ENCODE measurements around the gene ABL1. TPM values are rescaled to one million over a fixed set of nuclear protein-coding genes. Genes with fewer than 3 reads are reported as not detected.

ABL1 gene
- polyA plus RNA-seq, 1 of the 3 experiments (the other 2 are of a cell fraction) = 24.6 TPM

- POLR2A ChIA-PET = no interaction called here
These were observed 44.9 kb downstream of the ABL1 start for GRCh38 chr9:130879863-130880411.

GRCh38 chr9:130880599-130881220 lies 45.7 kb downstream of the ABL1 start:
- no peaks in the 10 kb centered on the region for H3K4me1 ChIP-seq (ENCODE audit: control insufficient read depth in 1 of 2, insufficient read depth in 2 of 2, low read depth in 1 of 2, low read length in 1 of 2)
- H3K36me3 ChIP-seq (replicated peaks in 1 of 2; ENCODE audit: control insufficient read depth in 1 of 2, insufficient read depth in 2 of 2, low read length in 1 of 2) = peaks cover 58 to 72% of the 10 kb centered on the region in 2 experiments
- H3K4me3 ChIP-seq (ENCODE audit: low read depth in 2 of 2, low read length in 1 of 2) = no peak overlapping the region
- H2AFZ ChIP-seq (ENCODE audit: low read depth) = no peak overlapping the region
- no peaks in the 10 kb centered on the region for H3K27me3 ChIP-seq (ENCODE audit: insufficient read depth)
- peaks cover 37% of the 10 kb centered on the region; the same call in 1 of the 2 replicates for H3K79me2 ChIP-seq (ENCODE audit: insufficient read depth)
- 94% methylated on average over 16 of the region's 16 CpGs for WGBS (ENCODE audit: low lambda C conversion rate)
- CTCF ChIA-PET = interaction anchor here (1.3 to 1.8 kb wide), 6 partner anchors 10 to 421 kb away, joined by 4 to 11 read pairs (median 6); no protein-coding TSS in a partner anchor
- H3F3A ChIP-seq (replicated peaks; ENCODE audit: insufficient read depth) = no peaks in the 10 kb centered on the region
- no peak overlapping the region for H3K4me2 ChIP-seq
- H3K9ac ChIP-seq = no peak overlapping the region
- no peaks in the 10 kb centered on the region for H3K9me2 ChIP-seq
- H3K9me3 ChIP-seq = no peaks in the 10 kb centered on the region
- H3K27ac ChIP-seq (ENCODE audit: low read depth in 2 of 2, low read length in 1 of 2) = no peak overlapping the region
- no peak for TF ChIP-seq MEF2A (IDR thresholded peaks at IDR 0.05; ENCODE audit: borderline replicate concordance, low read depth)
- TF ChIP-seq RXRA (IDR thresholded peaks at IDR 0.05; ENCODE audit: borderline replicate concordance, low read depth) = no peak
- TF ChIP-seq SMC3 (IDR thresholded peaks at IDR 0.05; ENCODE audit: low read depth, low read length) = no peak
- TF ChIP-seq ZBTB33 (IDR thresholded peaks at IDR 0.05; ENCODE audit: borderline replicate concordance, low read depth) = no peak
- POLR2A ChIA-PET = no interaction called here
- peaks cover 17% of the 10 kb centered on the region for H4K20me1 ChIP-seq (ENCODE audit: insufficient read depth)
- no peak for DNase-seq

More at GRCh38 chr9:130879863-130880411, 44.9 kb downstream of the ABL1 start:
- Histone ChIP-seq H3K9ac (no peak overlapping the region), H3K27me3 (ENCODE audit: insufficient read depth) (no peaks in the 10 kb centered on the region), H3K9me2 (no peaks in the 10 kb centered on the region), H2AFZ (ENCODE audit: low read depth) (no peak overlapping the region), H3K27ac (ENCODE audit: low read depth in 2 of 2, low read length in 1 of 2) (no peak overlapping the region), H3K9me3 (no peaks in the 10 kb centered on the region), H3K36me3 (replicated peaks in 1 of 2; ENCODE audit: control insufficient read depth in 1 of 2, insufficient read depth in 2 of 2, low read length in 1 of 2) (peaks cover 65 to 70% of the 10 kb centered on the region in 2 experiments), H3K79me2 (ENCODE audit: insufficient read depth) (peaks cover 36% of the 10 kb centered on the region; the same call in 1 of the 2 replicates), H3K4me3 (ENCODE audit: low read depth in 2 of 2, low read length in 1 of 2) (no peak overlapping the region), H4K20me1 (ENCODE audit: insufficient read depth) (peaks cover 14% of the 10 kb centered on the region; the same call in 1 of the 2 replicates), H3K4me1 (ENCODE audit: control insufficient read depth in 1 of 2, insufficient read depth in 2 of 2, low read depth in 1 of 2, low read length in 1 of 2) (no peaks in the 10 kb centered on the region), H3F3A (replicated peaks; ENCODE audit: insufficient read depth) (no peaks in the 10 kb centered on the region), H3K4me2 (no peak overlapping the region)
- no peak for TF ChIP-seq ELF1 (IDR thresholded peaks at IDR 0.05)
- no peak for TF ChIP-seq NFIC (IDR thresholded peaks at IDR 0.05; ENCODE audit: borderline replicate concordance)
- TF ChIP-seq MXI1 (IDR thresholded peaks at IDR 0.05; ENCODE audit: low read depth, low read length) = no peak
- no peak for TF ChIP-seq TAF1 (IDR thresholded peaks at IDR 0.05; ENCODE audit: borderline replicate concordance, low read depth, low read length)
- TF ChIP-seq RFX5 (IDR thresholded peaks at IDR 0.05; ENCODE audit: low read length) = no peak
- no peak for TF ChIP-seq POLR2AphosphoS5 (IDR thresholded peaks at IDR 0.05; ENCODE audit: low read depth, low read length)
- no peak for TF ChIP-seq GABPA (IDR thresholded peaks at IDR 0.05; ENCODE audit: low read depth)
- TF ChIP-seq JUND (IDR thresholded peaks at IDR 0.05) = no peak
- TF ChIP-seq PBX3 (IDR thresholded peaks at IDR 0.05) = no peak
- no peak for TF ChIP-seq FOXM1 (IDR thresholded peaks at IDR 0.05; ENCODE audit: low read depth)
- no peak for TF ChIP-seq TEAD4 (IDR thresholded peaks at IDR 0.05; ENCODE audit: borderline replicate concordance, insufficient read depth)
- no peak for TF ChIP-seq FOSL2 (IDR thresholded peaks at IDR 0.05; ENCODE audit: borderline replicate concordance, low read depth)
- TF ChIP-seq YY1 (IDR thresholded peaks at IDR 0.05; ENCODE audit: low read depth) = no peak
- CTCF ChIA-PET = interaction anchor here (0.7 to 2.2 kb wide), 5 partner anchors 10 to 420 kb away, joined by 3 to 11 read pairs (median 6); no protein-coding TSS in a partner anchor
- no peak for DNase-seq
- WGBS (ENCODE audit: low lambda C conversion rate) = 97% methylated on average over 9 of the region's 9 CpGs

Measured in SK-N-SH (cell line).